ENCODE results near the gene GAK.

The GAK gene

DNA sequence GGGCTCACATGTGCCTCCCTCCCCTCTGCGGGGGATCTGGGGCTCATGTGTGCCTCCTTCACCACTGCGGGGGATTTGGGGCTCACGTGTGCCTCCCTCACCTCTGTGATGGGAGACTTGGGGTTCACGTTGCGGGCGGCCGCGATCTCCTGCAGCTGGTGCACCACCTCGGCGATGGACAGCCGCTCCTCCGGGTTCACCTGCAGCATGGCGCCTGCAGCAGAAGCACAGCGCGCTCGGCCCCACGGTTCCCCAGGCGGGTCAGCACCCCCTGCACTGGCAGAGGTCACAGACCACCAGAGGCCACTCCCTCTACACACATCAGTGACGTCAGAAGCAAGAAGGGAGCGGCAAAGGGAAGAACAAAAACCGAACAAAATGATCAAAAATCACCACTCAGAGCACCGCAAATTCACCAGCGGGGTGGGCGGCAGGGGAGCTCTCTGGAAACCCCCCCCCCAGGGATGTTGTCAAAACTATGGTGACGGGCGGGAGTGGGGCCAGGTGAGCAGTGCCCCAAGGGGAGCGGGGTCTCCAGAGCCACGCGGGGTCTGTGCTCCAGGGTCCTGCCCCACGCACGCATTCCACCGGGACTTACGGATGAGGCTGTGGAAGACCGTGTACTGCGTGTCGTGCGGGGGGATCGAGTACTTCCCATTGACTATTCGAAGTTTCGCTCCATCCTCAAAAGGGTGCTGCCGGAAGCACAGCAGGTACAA is 38.7 kb downstream of the GAK start:
- DNase-seq (ENCODE audit: low spot score) = no peak
- no peak for TF ChIP-seq CTCF (IDR thresholded peaks at IDR 0.05; ENCODE audit: extremely low read depth, insufficient read depth, missing control alignments)
- in situ Hi-C loops (cut with MboI; ENCODE audit: low pct_unique_long_range_greater_than_20kb, low sequenced_read_pairs, unreplicated experiment) = no loop called here

- no peak for TF ChIP-seq CTCF (IDR thresholded peaks at IDR 0.05; ENCODE audit: extremely low read depth, insufficient read depth, missing control alignments)
- no peak for DNase-seq (ENCODE audit: low spot score)
- in situ Hi-C loops (cut with MboI; ENCODE audit: low pct_unique_long_range_greater_than_20kb, low sequenced_read_pairs, unreplicated experiment) = no loop called here
Observed at GRCh38 chr4:892780-893179, 39.3 kb downstream of the GAK start.

DNA sequence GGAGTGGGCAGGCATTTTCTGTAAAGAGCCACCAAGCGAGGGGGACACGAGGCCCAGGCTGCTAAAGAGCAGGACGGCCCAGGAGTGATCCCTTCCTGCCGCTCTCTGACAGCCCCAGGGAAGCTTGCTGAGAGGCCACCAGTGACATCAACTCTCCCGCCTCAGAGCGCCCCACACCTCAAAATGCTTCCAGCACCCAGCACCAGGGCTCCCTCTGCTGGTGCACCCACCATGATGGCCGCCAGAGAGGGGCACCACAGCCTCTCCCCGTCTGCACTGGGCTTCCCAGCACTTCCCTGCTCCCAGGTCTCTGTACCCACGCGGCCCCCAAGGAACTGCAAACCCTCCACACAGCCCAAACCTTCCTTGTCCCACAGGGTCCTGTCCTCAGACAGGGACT is 40.4 kb downstream of the GAK start:
- TF ChIP-seq CTCF (IDR thresholded peaks at IDR 0.05; ENCODE audit: extremely low read depth, insufficient read depth, missing control alignments) = peak; percentile 37
- DNase-seq (ENCODE audit: low spot score) = no peak
- in situ Hi-C loops (cut with MboI; ENCODE audit: low pct_unique_long_range_greater_than_20kb, low sequenced_read_pairs, unreplicated experiment) = no loop called here

DNA sequence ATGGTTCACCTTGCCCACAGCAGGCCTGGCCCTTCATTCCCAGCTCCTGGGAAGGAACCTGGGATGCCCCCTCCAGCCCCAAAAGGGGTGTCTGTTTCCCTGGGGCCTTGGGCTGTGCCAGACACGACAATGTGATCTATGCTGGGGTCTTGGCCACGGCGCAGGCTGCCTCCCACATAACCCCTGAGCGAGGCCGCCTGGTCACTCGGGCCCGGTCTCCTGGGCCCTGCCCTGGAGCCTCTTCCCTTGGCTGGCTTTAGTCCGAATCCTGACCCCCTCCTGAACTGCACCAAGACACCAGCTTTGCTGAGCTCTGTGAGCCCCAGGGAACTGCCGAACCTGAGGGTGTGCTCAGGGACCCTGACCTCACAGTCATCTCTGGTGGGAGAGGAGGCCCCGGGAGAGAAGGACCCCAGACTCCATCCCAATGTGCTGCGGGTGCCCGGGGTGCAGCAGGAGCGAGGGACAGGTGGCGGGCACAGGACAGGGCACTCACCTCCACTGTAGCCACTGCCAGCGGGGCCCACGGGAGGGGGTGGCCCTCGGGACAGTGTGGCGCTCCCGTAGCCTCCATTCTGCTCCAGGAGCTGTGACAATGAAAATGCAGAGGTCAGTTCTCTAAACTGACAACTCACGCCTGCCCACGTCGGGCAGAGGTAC is 42.0 kb downstream of the GAK start:
- no peak for DNase-seq (ENCODE audit: low spot score)
- in situ Hi-C loops (cut with MboI; ENCODE audit: low pct_unique_long_range_greater_than_20kb, low sequenced_read_pairs, unreplicated experiment) = no loop called here
- TF ChIP-seq CTCF (IDR thresholded peaks at IDR 0.05; ENCODE audit: extremely low read depth, insufficient read depth, missing control alignments) = no peak

- in situ Hi-C loops (cut with MboI; ENCODE audit: low pct_unique_long_range_greater_than_20kb, low sequenced_read_pairs, unreplicated experiment) = no loop called here
- TF ChIP-seq CTCF (IDR thresholded peaks at IDR 0.05; ENCODE audit: extremely low read depth, insufficient read depth, missing control alignments) = no peak
- no peak for DNase-seq (ENCODE audit: low spot score)
Observed at GRCh38 chr4:889516-889915, 42.6 kb downstream of the GAK start.

- no peak for DNase-seq (ENCODE audit: low spot score)
- in situ Hi-C loops (cut with MboI; ENCODE audit: low pct_unique_long_range_greater_than_20kb, low sequenced_read_pairs, unreplicated experiment) = no loop called here
- TF ChIP-seq CTCF (IDR thresholded peaks at IDR 0.05; ENCODE audit: extremely low read depth, insufficient read depth, missing control alignments) = no peak
Observed at GRCh38 chr4:888029-888428, 44.1 kb downstream of the GAK start.

Measured in GM13977 (cell line).